ENCODE measurements around the gene DUSP8.

DNA sequence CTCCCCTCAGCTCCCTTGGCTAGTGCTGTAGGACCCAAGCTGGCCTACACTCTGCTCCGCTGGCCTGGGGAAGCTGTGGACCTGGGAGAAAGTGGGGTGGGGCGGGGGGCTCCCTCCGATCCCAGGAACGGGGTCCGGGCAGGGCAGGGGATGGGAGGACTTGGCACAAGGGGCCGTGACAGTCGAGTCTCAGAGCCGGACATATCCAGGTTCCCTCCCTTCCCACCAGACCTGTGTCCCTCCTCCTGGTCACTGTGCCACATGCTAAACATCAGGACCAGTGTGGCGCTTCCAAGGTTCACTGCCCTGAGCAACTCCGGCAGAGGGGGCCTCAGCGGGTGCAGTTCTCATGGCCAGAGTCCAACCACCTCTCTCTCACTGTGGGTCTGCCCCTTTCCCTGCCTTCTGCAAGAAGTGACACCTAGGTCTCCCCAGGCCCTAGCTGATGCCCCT, 2.0 kb downstream of the DUSP8 start:
- TF ChIP-seq ZEB2 (tag by site-specific recombination; IDR thresholded peaks at IDR 0.05) = no peak
- TF ChIP-seq, protein P1, sequence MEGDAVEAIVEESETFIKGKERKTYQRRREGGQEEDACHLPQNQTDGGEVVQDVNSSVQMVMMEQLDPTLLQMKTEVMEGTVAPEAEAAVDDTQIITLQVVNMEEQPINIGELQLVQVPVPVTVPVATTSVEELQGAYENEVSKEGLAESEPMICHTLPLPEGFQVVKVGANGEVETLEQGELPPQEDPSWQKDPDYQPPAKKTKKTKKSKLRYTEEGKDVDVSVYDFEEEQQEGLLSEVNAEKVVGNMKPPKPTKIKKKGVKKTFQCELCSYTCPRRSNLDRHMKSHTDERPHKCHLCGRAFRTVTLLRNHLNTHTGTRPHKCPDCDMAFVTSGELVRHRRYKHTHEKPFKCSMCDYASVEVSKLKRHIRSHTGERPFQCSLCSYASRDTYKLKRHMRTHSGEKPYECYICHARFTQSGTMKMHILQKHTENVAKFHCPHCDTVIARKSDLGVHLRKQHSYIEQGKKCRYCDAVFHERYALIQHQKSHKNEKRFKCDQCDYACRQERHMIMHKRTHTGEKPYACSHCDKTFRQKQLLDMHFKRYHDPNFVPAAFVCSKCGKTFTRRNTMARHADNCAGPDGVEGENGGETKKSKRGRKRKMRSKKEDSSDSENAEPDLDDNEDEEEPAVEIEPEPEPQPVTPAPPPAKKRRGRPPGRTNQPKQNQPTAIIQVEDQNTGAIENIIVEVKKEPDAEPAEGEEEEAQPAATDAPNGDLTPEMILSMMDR (tag by site-specific recombination; IDR thresholded peaks at IDR 0.05) = no peak
- no peak for TF ChIP-seq ZNF654 (tag by site-specific recombination; IDR thresholded peaks at IDR 0.05; ENCODE audit: low read depth)
